NCI-H2029 (cell line): Measurements from ENCODE around the gene TMEM238L.

Experiments
- DNase-seq: peaks from one replicate; lab custom pipeline; 2025; lab: John Stamatoyannopoulos, UW

Gene TMEM238L

GRCh38 chr17:10804546-10804945, 647 bp upstream of the TMEM238L start:
- DNase-seq, result no peak

GRCh38 chr17:10803350-10803749, 549 bp downstream of the TMEM238L start:
- DNase-seq, result no peak

GRCh38 chr17:10802496-10803284, 1.2 kb downstream of the TMEM238L start:
- no peak for DNase-seq

- no peak for DNase-seq
Observed at GRCh38 chr17:10799407-10799806, 4.5 kb downstream of the TMEM238L start.

- DNase-seq, result no peak
Observed at GRCh38 chr17:10798910-10799309, 5.0 kb downstream of the TMEM238L start.

- DNase-seq, result no peak
Observed at GRCh38 chr17:10798332-10798749, 5.6 kb downstream of the TMEM238L start.

- no peak for DNase-seq
Observed at GRCh38 chr17:10797476-10798328, 6.2 kb downstream of the TMEM238L start.

- no peak for DNase-seq
Observed at GRCh38 chr17:10793816-10794215, 10.1 kb downstream of the TMEM238L start.

- DNase-seq, result no peak
Observed at GRCh38 chr17:10793256-10793655, 10.6 kb downstream of the TMEM238L start.

GRCh38 chr17:10792151-10792550, 11.7 kb downstream of the TMEM238L start:
- no peak for DNase-seq

- no peak for DNase-seq
Observed at GRCh38 chr17:10790491-10791401, 13.2 kb downstream of the TMEM238L start.

- DNase-seq, result no peak
Observed at GRCh38 chr17:10789694-10790271, 14.1 kb downstream of the TMEM238L start.

GRCh38 chr17:10787306-10788045, 16.4 kb downstream of the TMEM238L start:
- no peak for DNase-seq

GRCh38 chr17:10785295-10785694, 18.6 kb downstream of the TMEM238L start:
- no peak for DNase-seq

- DNase-seq, result no peak
Observed at GRCh38 chr17:10779609-10780008, 24.3 kb downstream of the TMEM238L start.

GRCh38 chr17:10777890-10778289, 26.0 kb downstream of the TMEM238L start:
- DNase-seq, result no peak

GRCh38 chr17:10777131-10777807, 26.6 kb downstream of the TMEM238L start:
- DNase-seq, result no peak

- no peak for DNase-seq
Observed at GRCh38 chr17:10776381-10776780, 27.5 kb downstream of the TMEM238L start.

GRCh38 chr17:10775740-10776356, 28.1 kb downstream of the TMEM238L start:
- no peak for DNase-seq

GRCh38 chr17:10775058-10775457, 28.8 kb downstream of the TMEM238L start:
- no peak for DNase-seq
